Measurements from ENCODE around the gene ST6GALNAC4. TPM values are rescaled to one million over a fixed set of nuclear protein-coding genes. Genes with fewer than 3 reads are reported as not detected.

Gene ST6GALNAC4
- 24.1 and 59.5 TPM in 2 replicates for total RNA-seq

DNA sequence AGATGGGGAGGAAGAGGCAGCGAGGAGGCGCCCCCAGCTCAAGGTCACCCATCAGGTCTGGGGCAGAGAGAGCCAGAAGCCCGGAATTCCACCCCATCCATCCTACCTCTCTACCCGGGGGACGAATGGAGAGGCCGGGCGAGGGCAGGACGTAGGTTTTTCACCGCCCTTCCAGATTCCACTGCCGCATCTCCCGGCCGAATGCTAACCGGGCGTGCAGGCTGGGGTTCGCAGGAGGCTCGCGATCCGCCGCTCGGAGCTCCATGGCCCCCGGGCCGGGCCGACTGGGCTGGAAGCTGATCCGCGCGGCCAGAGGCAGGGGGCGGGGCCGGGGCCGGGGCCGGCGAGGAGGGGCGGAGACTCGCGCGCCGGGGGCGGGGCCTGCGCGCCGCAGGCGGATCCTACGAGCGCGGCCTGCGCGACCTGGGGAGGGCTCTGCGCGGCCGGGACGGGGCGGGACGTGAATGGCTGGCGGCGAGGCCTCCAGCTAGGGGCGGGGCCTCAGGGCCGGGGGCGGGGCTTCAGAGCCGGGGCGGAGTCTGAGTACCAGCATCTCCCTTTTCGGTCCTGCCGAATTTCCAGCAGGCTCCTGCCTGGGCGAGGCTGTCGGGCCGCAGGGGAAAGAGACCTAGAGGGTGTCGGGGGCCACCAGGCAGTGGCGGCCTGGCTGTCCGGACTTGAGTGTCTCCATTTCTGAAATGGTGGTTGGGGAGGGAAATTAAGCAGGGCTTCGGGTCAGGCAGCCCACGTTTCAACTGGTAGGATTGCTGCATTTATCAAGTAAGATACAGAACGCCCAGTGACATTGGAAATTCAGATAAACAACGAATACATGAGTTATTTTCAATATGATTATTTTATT is at the start of gene ST6GALNAC4:
TSS of gene ST6GALNAC4 (minus strand) at position 322 of the 862 bp plus-strand sequence. CDS start 622 bp downstream, outside the sequence.

DNA sequence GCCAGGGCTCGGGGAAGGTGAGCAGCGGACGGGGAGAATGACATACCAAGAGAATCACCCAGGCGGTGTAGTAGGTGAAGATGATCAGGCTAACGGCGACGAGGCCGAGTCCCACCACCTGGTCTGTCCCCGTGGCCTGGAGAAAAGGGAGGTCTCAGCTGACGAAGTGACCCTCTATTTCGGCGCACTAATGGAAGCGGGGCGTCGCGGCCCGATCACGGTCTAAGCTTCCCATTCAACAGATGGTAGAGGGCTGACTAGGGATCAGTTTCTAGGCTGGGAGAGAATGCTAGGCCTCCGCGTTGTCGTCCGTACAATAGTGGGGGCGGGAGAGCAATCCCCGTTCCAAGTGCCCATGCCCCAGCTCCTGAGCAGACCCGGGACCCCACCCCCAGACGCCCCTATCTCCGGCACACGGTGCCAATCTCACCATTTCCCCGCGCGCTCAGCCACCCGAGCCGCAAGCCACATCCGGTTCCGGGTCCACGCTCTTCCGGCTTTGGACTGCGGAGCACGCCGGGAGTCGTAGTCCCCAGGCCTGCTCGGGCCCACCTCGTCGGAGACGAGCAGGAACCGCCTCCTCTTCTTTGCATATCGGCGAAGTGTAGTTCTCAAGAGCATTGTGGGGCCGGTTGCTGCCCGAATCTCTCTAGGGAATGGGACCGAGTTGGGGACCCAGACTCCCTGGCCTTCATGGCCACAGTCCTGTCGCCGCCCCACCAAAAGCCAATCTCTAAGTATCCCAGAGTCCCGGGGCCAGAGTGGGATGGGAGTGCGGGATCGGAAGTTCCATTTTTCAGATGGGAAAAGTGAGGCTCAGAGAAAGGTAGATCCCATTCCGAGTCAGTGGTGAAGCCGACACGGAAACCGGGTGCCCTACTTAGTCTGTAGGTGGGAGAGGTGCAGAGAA is 20.8 kb upstream of the ST6GALNAC4 start, which contains the start of gene DPM2:
TSS of gene DPM2 (minus strand) at position 467 of the 910 bp plus-strand sequence. CDS start at position 433, 34 bp downstream.

GRCh38 chr9:127930231-127931091 is 13.6 kb upstream of the ST6GALNAC4 start, which contains the start of gene PIP5KL1:
TSS of gene PIP5KL1 (minus strand) at chr9:127930777. CDS start at chr9:127930752, 25 bp downstream.

DNA sequence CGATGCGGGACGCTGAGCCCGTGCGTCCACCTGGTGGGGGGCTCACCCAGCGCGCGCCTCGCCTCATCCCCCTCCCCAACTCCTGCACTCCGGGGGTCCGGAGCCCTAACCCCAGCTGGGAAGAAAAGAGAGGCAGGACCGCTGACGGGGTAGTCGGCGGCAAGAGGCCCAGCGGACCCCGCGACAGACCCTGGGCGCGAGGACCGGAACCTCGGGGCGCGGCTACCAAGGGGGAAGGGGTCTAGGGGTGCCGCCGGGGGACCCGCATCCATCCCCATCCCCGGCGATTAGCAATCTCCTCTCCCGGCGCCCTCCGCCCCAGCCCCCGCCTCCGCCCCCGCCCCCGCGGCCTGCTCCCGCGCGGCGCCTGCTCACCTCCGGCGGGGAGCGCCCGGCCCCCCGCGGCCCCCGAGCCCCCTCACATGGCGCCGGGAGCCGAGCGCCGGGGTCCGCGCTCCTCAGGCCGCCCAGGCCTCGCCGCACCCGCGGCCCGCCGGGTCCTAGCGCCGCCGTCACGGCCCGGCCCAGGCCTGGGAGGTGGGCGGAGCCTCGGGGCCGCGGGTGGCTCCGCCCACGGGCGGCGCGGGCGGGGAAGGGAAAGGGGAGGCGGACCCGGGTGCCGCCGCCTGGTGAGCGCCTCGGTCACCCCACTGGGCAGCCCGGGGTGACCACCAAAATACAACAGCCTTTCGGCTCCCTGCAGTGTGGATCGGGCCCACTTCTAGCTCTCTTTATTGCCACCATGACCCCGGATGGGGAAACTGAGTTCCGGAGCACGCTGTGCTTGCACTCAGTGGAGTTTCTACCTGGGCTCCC is 17.5 kb downstream of the ST6GALNAC4 start, which contains the start of gene ST6GALNAC6:
TSS of gene ST6GALNAC6 (minus strand) at position 476 of the 816 bp plus-strand sequence. CDS start 1,622 bp downstream, outside the sequence.

DNA sequence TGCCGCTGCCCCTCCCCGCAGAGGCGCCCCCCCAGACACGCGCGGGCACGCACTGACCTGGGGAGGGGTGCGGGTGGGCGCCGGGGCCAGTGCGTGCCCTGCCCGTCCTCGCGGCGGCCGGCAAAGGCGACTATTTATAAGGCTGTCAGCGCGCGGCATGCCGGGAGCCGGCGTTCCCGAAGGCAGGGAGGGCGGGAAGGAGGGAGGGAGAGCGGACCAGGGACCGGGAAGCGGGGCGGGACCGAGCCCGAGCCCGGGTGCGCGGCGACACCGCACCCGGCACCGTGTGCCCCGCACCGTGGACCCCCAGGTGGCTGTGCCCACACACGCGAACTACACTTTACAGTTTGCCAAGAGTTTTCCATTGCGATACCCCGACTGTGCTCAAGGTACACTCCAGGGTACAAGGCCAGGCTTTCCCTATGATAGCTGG is 39.3 kb downstream of the ST6GALNAC4 start, which contains the start of gene AK1:
TSS of gene AK1 (minus strand) at position 110 of the 433 bp plus-strand sequence. CDS start 3,058 bp downstream, outside the sequence.

Other genes with a start within 250 kb of the ST6GALNAC4 start
- not detected in 2 replicates for gene CFAP157, start 210.1 kb downstream of the ST6GALNAC4 start, total RNA-seq
- gene PTRH1, start 201.4 kb downstream of the ST6GALNAC4 start, total RNA-seq = 9.8 and 11.4 TPM in 2 replicates
- 0.05 TPM in 1 of 2 replicates, not detected in the other for gene TTC16, start 201.0 kb downstream of the ST6GALNAC4 start, total RNA-seq
- 1.8 and 4.1 TPM in 2 replicates for gene TOR2A, start 181.7 kb downstream of the ST6GALNAC4 start, total RNA-seq
- 0.18 and 0.30 TPM in 2 replicates for gene SH2D3C, start 138.4 kb downstream of the ST6GALNAC4 start, total RNA-seq
- gene CDK9, start 131.0 kb downstream of the ST6GALNAC4 start, total RNA-seq = 43.1 and 49.5 TPM in 2 replicates
- 49.9 and 78.1 TPM in 2 replicates for gene FPGS, start 114.2 kb downstream of the ST6GALNAC4 start, total RNA-seq
- gene ENG, start 62.4 kb downstream of the ST6GALNAC4 start, total RNA-seq = 16.0 and 31.6 TPM in 2 replicates
- 27.9 and 36.2 TPM in 2 replicates for gene AK1, start 39.4 kb downstream of the ST6GALNAC4 start, total RNA-seq
- 20.5 and 25.0 TPM in 2 replicates for gene ST6GALNAC6, start 17.4 kb downstream of the ST6GALNAC4 start, total RNA-seq
- 1.5 and 2.3 TPM in 2 replicates for gene PIP5KL1, start 13.7 kb upstream of the ST6GALNAC4 start, total RNA-seq
- 8.9 and 13.2 TPM in 2 replicates for gene DPM2, start 20.8 kb upstream of the ST6GALNAC4 start, total RNA-seq
- 10.1 and 20.0 TPM in 2 replicates for gene EEIG1, start 63.9 kb upstream of the ST6GALNAC4 start, total RNA-seq
- 8.2 and 11.6 TPM in 2 replicates for gene NAIF1, start 150.3 kb upstream of the ST6GALNAC4 start, total RNA-seq
- 19.2 and 21.7 TPM in 2 replicates for gene SLC25A25, start 151.2 kb upstream of the ST6GALNAC4 start, total RNA-seq
- gene PTGES2, start 210.7 kb upstream of the ST6GALNAC4 start, total RNA-seq = 53.4 and 70.1 TPM in 2 replicates
- gene LCN2, start 232.4 kb upstream of the ST6GALNAC4 start, total RNA-seq = not detected in 2 replicates
- 40.9 and 47.8 TPM in 2 replicates for gene BBLN, start 243.2 kb upstream of the ST6GALNAC4 start, total RNA-seq